Body of pancreas (tissue), 4 donors: ENCODE results near the gene GBGT1.

Source experiments
- POLR2A ChIP-seq, 3 donors: fragments of 450-650 bp; IDR thresholded peaks; one replicate each; pipeline ENCODE4 v1.6.1; 2016; ENCODE audit warnings: antibody characterized with exemption in 3 of 3, mild to moderate bottlenecking in 2 of 3
- TF ChIP-seq, protein P1 (sequence below), 7 experiments: fragments of 450-650 bp in 4 of 7; fragments of 200-600 bp in 3 of 7; sonication (generic) in 3 of 7; IDR thresholded peaks; one replicate each; pipeline ENCODE4 v1.5.1; 2016 to 2019; ENCODE audit warnings: antibody characterized with exemption in 7 of 7

DNA sequence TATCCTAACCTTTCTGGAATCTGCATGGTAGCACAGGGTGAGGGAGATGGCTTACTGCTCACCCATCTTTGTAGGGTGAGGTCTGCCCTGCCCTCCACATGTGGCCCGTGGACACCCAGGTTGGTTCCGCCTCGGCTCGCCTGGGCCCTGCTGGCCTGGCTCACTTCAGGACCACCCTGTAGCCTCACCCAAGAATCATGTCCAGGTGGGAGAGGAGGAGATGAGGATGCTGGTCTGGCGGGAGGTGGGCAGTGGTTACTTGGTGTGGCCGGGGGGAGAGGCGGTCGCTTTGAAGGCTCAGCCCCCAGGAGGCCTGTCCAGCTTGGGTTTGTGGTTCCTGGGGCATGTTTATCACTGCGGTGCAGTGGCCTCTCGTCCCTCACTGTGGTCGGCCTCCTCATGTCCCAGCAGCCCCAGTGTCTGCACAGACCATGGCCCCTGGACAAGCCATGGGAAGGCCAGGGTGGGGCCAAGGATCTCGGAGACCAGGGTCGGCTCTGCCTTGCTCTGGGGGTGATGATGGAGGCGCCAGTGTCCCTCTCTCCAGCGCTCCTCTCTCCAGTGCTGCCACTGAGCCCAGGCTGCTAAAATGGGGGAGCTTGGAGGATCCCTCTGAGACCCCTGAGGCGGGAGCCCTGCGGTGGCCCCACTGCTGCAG lies 40.8 kb upstream of the GBGT1 start:
- TF ChIP-seq, protein P1, sequence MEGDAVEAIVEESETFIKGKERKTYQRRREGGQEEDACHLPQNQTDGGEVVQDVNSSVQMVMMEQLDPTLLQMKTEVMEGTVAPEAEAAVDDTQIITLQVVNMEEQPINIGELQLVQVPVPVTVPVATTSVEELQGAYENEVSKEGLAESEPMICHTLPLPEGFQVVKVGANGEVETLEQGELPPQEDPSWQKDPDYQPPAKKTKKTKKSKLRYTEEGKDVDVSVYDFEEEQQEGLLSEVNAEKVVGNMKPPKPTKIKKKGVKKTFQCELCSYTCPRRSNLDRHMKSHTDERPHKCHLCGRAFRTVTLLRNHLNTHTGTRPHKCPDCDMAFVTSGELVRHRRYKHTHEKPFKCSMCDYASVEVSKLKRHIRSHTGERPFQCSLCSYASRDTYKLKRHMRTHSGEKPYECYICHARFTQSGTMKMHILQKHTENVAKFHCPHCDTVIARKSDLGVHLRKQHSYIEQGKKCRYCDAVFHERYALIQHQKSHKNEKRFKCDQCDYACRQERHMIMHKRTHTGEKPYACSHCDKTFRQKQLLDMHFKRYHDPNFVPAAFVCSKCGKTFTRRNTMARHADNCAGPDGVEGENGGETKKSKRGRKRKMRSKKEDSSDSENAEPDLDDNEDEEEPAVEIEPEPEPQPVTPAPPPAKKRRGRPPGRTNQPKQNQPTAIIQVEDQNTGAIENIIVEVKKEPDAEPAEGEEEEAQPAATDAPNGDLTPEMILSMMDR (IDR thresholded peaks at IDR 0.05), result no peak
- TF ChIP-seq POLR2A (IDR thresholded peaks at IDR 0.05), result no peak
